ENCODE data around the gene GPATCH4.

GPATCH4 gene

GRCh38 chr1:156583821-156584622 lies 17.3 kb downstream of the GPATCH4 start:
- H3K4me3 ChIP-seq (ENCODE audit: low read depth, low read length) = no peak overlapping the region
- peak; percentile 45 for DNase-seq (ENCODE audit: low read depth)

GRCh38 chr1:156582388-156583017 lies 18.8 kb downstream of the GPATCH4 start:
- no peak for DNase-seq (ENCODE audit: low read depth)
- no peak overlapping the region for H3K4me3 ChIP-seq (ENCODE audit: low read depth, low read length)

GRCh38 chr1:156581661-156582387 lies 19.5 kb downstream of the GPATCH4 start:
- no peak overlapping the region for H3K4me3 ChIP-seq (ENCODE audit: low read depth, low read length)
- no peak for DNase-seq (ENCODE audit: low read depth)

GRCh38 chr1:156579472-156579871 lies 21.8 kb downstream of the GPATCH4 start, which contains the start of gene TTC24:
Gene TTC24 (plus strand): TSS chr1:156579723. CDS start chr1:156581365, 1,642 bp downstream.
- no peak within 1 kb of the TSS for H3K4me3 ChIP-seq (ENCODE audit: low read depth, low read length)
- no peak for DNase-seq (ENCODE audit: low read depth)

GRCh38 chr1:156578055-156578454 lies 23.2 kb downstream of the GPATCH4 start:
- H3K4me3 ChIP-seq (ENCODE audit: low read depth, low read length) = no peak overlapping the region
- DNase-seq (ENCODE audit: low read depth) = no peak

GRCh38 chr1:156577550-156577949 lies 23.7 kb downstream of the GPATCH4 start:
- no peak overlapping the region for H3K4me3 ChIP-seq (ENCODE audit: low read depth, low read length)
- no peak for DNase-seq (ENCODE audit: low read depth)

- DNase-seq (ENCODE audit: low read depth) = no peak
- no peak overlapping the region for H3K4me3 ChIP-seq (ENCODE audit: low read depth, low read length)
Measured at GRCh38 chr1:156574039-156574633, 27.1 kb downstream of the GPATCH4 start.

- no peak for DNase-seq (ENCODE audit: low read depth)
- H3K4me3 ChIP-seq (ENCODE audit: low read depth, low read length) = peak overlapping the region; percentile 61
Measured at GRCh38 chr1:156572663-156573018, 28.6 kb downstream of the GPATCH4 start.

GRCh38 chr1:156571919-156572662 lies 29.2 kb downstream of the GPATCH4 start, which contains the start of gene IQGAP3:
Gene IQGAP3 (minus strand): TSS chr1:156572565. CDS start chr1:156572529, 36 bp downstream.
- peak within 1 kb of the TSS; percentile 61 for H3K4me3 ChIP-seq (ENCODE audit: low read depth, low read length)
- DNase-seq (ENCODE audit: low read depth) = peak; percentile 25

- DNase-seq (ENCODE audit: low read depth) = peak; percentile 50
- H3K4me3 ChIP-seq (ENCODE audit: low read depth, low read length) = peak overlapping the region; percentile 61
Measured at GRCh38 chr1:156571261-156571852, 29.9 kb downstream of the GPATCH4 start.

GRCh38 chr1:156566436-156566835 lies 34.8 kb downstream of the GPATCH4 start:
- no peak for DNase-seq (ENCODE audit: low read depth)
- no peak overlapping the region for H3K4me3 ChIP-seq (ENCODE audit: low read depth, low read length)

- DNase-seq (ENCODE audit: low read depth) = no peak
- no peak overlapping the region for H3K4me3 ChIP-seq (ENCODE audit: low read depth, low read length)
Measured at GRCh38 chr1:156565519-156565918, 35.8 kb downstream of the GPATCH4 start.

GRCh38 chr1:156560585-156561163 lies 40.6 kb downstream of the GPATCH4 start:
- no peak for DNase-seq (ENCODE audit: low read depth)
- H3K4me3 ChIP-seq (ENCODE audit: low read depth, low read length) = no peak overlapping the region

- DNase-seq (ENCODE audit: low read depth) = no peak
- no peak overlapping the region for H3K4me3 ChIP-seq (ENCODE audit: low read depth, low read length)
Measured at GRCh38 chr1:156559797-156560385, 41.4 kb downstream of the GPATCH4 start.

- no peak overlapping the region for H3K4me3 ChIP-seq (ENCODE audit: low read depth, low read length)
- DNase-seq (ENCODE audit: low read depth) = no peak
Measured at GRCh38 chr1:156559086-156559796, 42.0 kb downstream of the GPATCH4 start.

GRCh38 chr1:156556354-156556753 lies 44.9 kb downstream of the GPATCH4 start:
- H3K4me3 ChIP-seq (ENCODE audit: low read depth, low read length) = no peak overlapping the region
- DNase-seq (ENCODE audit: low read depth) = no peak

GRCh38 chr1:156555715-156556114 lies 45.6 kb downstream of the GPATCH4 start:
- H3K4me3 ChIP-seq (ENCODE audit: low read depth, low read length) = no peak overlapping the region

More at GRCh38 chr1:156555715-156556114, 45.6 kb downstream of the GPATCH4 start:
- DNase-seq (ENCODE audit: low read depth) = no peak

Data from skeletal muscle cell (primary cell).